Smooth muscle cell (in vitro differentiated cells): ENCODE data around the gene TSHZ1. TPM values are rescaled to one million over a fixed set of nuclear protein-coding genes. Genes with fewer than 3 reads are reported as not detected.
A peak's percentile ranks its signal among the peaks of the same experiment; 100 is the strongest.

Experiments
- DNase-seq: peaks from one replicate; lab custom pipeline; 2025; ENCODE audit not compliant: unreplicated experiment; lab: John Stamatoyannopoulos, UW
- H2AFZ ChIP-seq: fragments of 200-600 bp; sonication (generic); 2 replicates; pipeline ENCODE4 v1.6.0; 2016; ENCODE audit warnings: antibody characterized with exemption, low read depth, mild to moderate bottlenecking
- H3F3A ChIP-seq: fragments of 200-600 bp; sonication (generic); 2 replicates; pipeline ENCODE4 v1.6.0; 2017; ENCODE audit warnings: antibody characterized with exemption, low read depth
- H3K27ac ChIP-seq: fragments of 200-600 bp; sonication (generic); 2 replicates; pipeline ENCODE4 v1.5.1; 2016; ENCODE audit warnings: low read depth, mild to moderate bottlenecking
- H3K27me3 ChIP-seq: fragments of 200-600 bp; sonication (generic); 2 replicates; pipeline ENCODE4 v1.6.1; 2016; ENCODE audit warnings: low read depth, mild to moderate bottlenecking
- H3K36me3 ChIP-seq: fragments of 200-600 bp; sonication (generic); 2 replicates; pipeline ENCODE4 v1.5.1; 2016; ENCODE audit warnings: low read depth
- H3K4me1 ChIP-seq: fragments of 200-600 bp; sonication (generic); 2 replicates; pipeline ENCODE4 v1.5.1; 2016; ENCODE audit warnings: low read depth
- H3K4me2 ChIP-seq: fragments of 200-600 bp; sonication (generic); 2 replicates; pipeline ENCODE4 v1.6.0; 2016; ENCODE audit warnings: mild to moderate bottlenecking
- H3K4me3 ChIP-seq: fragments of 200-600 bp; sonication (generic); 2 replicates; pipeline ENCODE4 v1.5.1; 2016; ENCODE audit warnings: mild to moderate bottlenecking
- H3K79me2 ChIP-seq: fragments of 200-600 bp; sonication (generic); 2 replicates; pipeline ENCODE4 v1.6.0; 2016; ENCODE audit warnings: low read depth, mild to moderate bottlenecking
- H3K9ac ChIP-seq: fragments of 200-600 bp; sonication (generic); 2 replicates; pipeline ENCODE4 v1.6.0; 2016; ENCODE audit warnings: low read depth
- H3K9me3 ChIP-seq: fragments of 200-600 bp; sonication (generic); replicated peaks from 2 replicates; pipeline ENCODE4 v1.5.1; 2016; ENCODE audit warnings: low read depth
- H4K20me1 ChIP-seq: fragments of 200-600 bp; sonication (generic); 2 replicates; pipeline ENCODE4 v1.6.0; 2016; ENCODE audit warnings: low read depth
- CTCF ChIP-seq: fragments of 200-600 bp; sonication (generic); IDR thresholded peaks from 2 replicates; pipeline ENCODE4 v1.5.1; 2017; ENCODE audit warnings: borderline replicate concordance, mild to moderate bottlenecking, antibody characterized with exemption; ENCODE audit not compliant: insufficient read depth, poor library complexity, severe bottlenecking
- WGBS: methylation state at CpG from one replicate; pipeline ENCODE4 v1.1.7; 2016; ENCODE audit warnings: low lambda C conversion rate; 5-methylcytosine and 5-hydroxymethylcytosine counted together
- polyA plus RNA-seq: library from polyadenylated mRNA; unstranded; fragments of >200 nt; fragmentation: Nextera tagmentation; extraction: Ambion mirVana; gene quantifications from 2 replicates; pipeline ENCODE4 v1.2.1, GENCODE V29; 2016
- total RNA-seq: library from RNA; depleted of rRNA; stranded (reverse); fragments of >200 nt; gene quantifications from 2 replicates; pipeline ENCODE4 v1.2.3, GENCODE V29; 2014

Gene TSHZ1
- total and polyA plus RNA-seq, 2 experiments from 2014 or later = 21.3 to 26.1 TPM

GRCh38 chr18:75202696-75203365 is 7.8 kb upstream of the TSHZ1 start:
- Histone ChIP-seq H3K9me3 (no peaks in the 10 kb centered on the region), H3K36me3 (no peaks in the 10 kb centered on the region), H3K4me1 (peaks cover 24% of the 10 kb centered on the region), H3F3A (peaks cover 3% of the 10 kb centered on the region), H2AFZ (no peak overlapping the region), H3K27ac (peak overlapping the region; percentile 82), H3K9ac (no peak overlapping the region), H3K4me2 (peak overlapping the region; percentile 96), H3K79me2 (peaks cover 95% of the 10 kb centered on the region), H3K4me3 (peak overlapping the region; percentile 91), H4K20me1 (peaks cover 96% of the 10 kb centered on the region), H3K27me3 (no peaks in the 10 kb centered on the region)
- no peak for TF ChIP-seq CTCF
- WGBS = 84% methylated on average over 6 of the region's 6 CpGs
- DNase-seq = no peak

- no peak for DNase-seq
- no peak overlapping the region for H2AFZ ChIP-seq
- peak overlapping the region; percentile 91 for H3K4me3 ChIP-seq
- WGBS = 20% methylated on average over 24 of the region's 24 CpGs
- H3K27ac ChIP-seq = peak overlapping the region; percentile 82
- H3K4me2 ChIP-seq = peak overlapping the region; percentile 96
- H3K79me2 ChIP-seq = peaks cover 100% of the 10 kb centered on the region
- no peaks in the 10 kb centered on the region for H3K27me3 ChIP-seq
- H3K36me3 ChIP-seq = no peaks in the 10 kb centered on the region
- H3K9ac ChIP-seq = peak overlapping the region; percentile 78
- H3K4me1 ChIP-seq = peaks cover 27% of the 10 kb centered on the region
- no peaks in the 10 kb centered on the region for H3K9me3 ChIP-seq
- no peak for TF ChIP-seq CTCF
- peaks cover 93% of the 10 kb centered on the region for H4K20me1 ChIP-seq
- H3F3A ChIP-seq = peaks cover 3% of the 10 kb centered on the region
Observed at GRCh38 chr18:75203416-75204268, 7.0 kb upstream of the TSHZ1 start.

- peak overlapping the region; percentile 82 for H3K27ac ChIP-seq
- no peak for DNase-seq
Observed at GRCh38 chr18:75204269-75204731, 6.3 kb upstream of the TSHZ1 start.

More at GRCh38 chr18:75204269-75204731, 6.3 kb upstream of the TSHZ1 start:
- Histone ChIP-seq H3K9ac (peak overlapping the region; percentile 78), H3K4me3 (peak overlapping the region; percentile 91), H4K20me1 (peaks cover 87% of the 10 kb centered on the region), H3K4me1 (peaks cover 27% of the 10 kb centered on the region), H3K27me3 (no peaks in the 10 kb centered on the region), H3K36me3 (no peaks in the 10 kb centered on the region), H3F3A (peaks cover 3% of the 10 kb centered on the region), H3K4me2 (peak overlapping the region; percentile 96), H2AFZ (no peak overlapping the region), H3K9me3 (no peaks in the 10 kb centered on the region), H3K79me2 (peaks cover 94% of the 10 kb centered on the region)
- WGBS = 1% methylated on average over 33 of the region's 35 CpGs
- no peak for TF ChIP-seq CTCF
